ENCODE data around the gene OR2L5.

OR2L5 gene

DNA sequence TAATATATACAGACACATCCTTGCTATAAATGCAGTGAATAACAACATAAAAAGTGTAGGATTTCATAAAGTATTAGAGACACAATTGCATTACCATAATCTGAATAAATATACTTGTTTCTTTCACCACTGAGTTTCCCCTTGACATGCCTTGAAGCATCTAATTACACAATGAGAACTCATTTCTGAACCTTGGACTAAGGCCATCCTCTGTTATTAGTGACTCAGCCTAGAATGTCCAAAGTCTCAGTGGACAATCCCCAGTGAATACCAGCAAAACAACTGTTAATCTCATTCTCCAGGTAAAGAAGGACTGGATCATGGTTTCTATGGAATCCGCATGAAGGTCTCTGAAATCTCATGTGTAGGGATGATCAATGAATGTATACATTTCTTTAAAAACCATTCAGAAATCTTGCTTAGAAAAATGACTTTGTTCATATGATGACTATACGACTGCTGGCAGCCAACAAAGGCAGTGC, at the start of gene OR2L5:
TSS of gene OR2L5 (plus strand) at position 432 of the 482 bp plus-strand sequence. CDS start 8,288 bp downstream, outside the sequence.
- in situ Hi-C loops (cut with MboI; ENCODE audit: low sequenced_read_pairs): no loop called here

- in situ Hi-C loops (cut with MboI; ENCODE audit: low sequenced_read_pairs): no loop called here
Observed at GRCh38 chr1:247964933-247965332, 48.5 kb upstream of the OR2L5 start, which contains the start of gene OR2AK2. TSS of gene OR2AK2 (plus strand) at chr1:247965233. CDS start at chr1:247965377, 144 bp downstream.

- in situ Hi-C loops (cut with MboI; ENCODE audit: low sequenced_read_pairs): no loop called here
Observed at GRCh38 chr1:247966532-247967204, 46.8 kb upstream of the OR2L5 start.

GRCh38 chr1:247992986-247993385, 20.5 kb upstream of the OR2L5 start:
- in situ Hi-C loops (cut with MboI; ENCODE audit: low sequenced_read_pairs): no loop called here

DNA sequence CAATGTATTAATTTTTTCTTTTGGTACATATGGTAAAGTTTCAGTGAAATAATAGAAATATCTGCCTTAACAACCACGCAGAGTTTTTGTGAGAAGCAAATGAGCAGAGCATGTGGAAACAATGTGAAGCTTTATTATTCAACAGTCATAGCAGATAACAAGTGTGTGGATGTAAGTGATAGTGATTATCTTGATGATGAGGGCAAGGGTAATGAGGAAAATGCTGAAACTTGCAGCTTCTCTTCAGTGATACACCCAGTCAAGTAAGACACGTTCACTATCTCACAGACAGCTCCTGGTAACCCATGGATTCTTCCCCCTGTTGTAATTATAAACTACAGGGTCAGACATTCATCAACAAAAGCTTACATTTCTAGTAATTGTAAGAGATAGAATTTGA, 14.6 kb upstream of the OR2L5 start:
- in situ Hi-C loops (cut with MboI; ENCODE audit: low sequenced_read_pairs): no loop called here

GRCh38 chr1:248000169-248000568, 13.3 kb upstream of the OR2L5 start:
- in situ Hi-C loops (cut with MboI; ENCODE audit: low sequenced_read_pairs): no loop called here

DNA sequence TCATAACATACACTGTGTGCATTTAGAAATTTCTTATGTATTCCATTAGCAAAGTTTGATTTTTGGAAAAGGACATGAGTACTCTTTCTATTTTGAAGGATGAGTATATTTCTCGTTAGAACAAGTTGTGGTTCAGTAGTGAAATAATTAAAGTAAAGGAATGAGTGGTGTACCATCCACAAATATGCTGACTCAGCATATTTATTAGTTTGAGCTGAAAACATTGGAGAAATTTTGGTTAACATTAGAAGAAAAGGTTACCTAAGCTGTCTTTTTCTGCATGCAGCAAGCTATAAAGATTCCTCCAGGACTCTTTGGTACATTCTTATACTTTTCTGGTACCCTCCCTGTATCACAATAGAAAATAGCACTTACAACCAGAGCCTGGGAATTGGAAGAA, 5.7 kb upstream of the OR2L5 start:
- in situ Hi-C loops (cut with MboI; ENCODE audit: low sequenced_read_pairs): no loop called here

GRCh38 chr1:248009681-248010080, 3.8 kb upstream of the OR2L5 start:
- in situ Hi-C loops (cut with MboI; ENCODE audit: low sequenced_read_pairs): no loop called here

DNA sequence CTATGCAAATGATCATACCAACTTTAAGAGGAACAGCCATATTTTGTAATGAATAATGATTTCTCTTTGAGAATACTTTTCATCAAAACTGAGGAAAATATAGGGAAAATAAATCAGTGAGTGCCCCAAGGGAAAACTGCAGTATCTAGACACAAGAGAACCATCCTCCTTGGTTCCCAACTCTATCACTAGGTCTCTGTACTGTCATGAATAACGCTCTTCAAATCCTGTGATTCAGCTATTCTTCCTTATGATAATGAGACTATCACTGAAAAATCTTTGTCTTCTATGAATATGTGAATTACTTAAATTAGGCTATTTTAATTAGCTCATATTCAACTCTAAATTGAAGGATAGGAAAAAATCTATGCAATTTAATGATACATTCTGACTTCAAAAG, 2.3 kb downstream of the OR2L5 start:
- in situ Hi-C loops (cut with MboI; ENCODE audit: low sequenced_read_pairs): no loop called here

- in situ Hi-C loops (cut with MboI; ENCODE audit: low sequenced_read_pairs): no loop called here
Observed at GRCh38 chr1:248029770-248030169, 16.3 kb downstream of the OR2L5 start, which contains the start of gene OR2L2. TSS of gene OR2L2 (plus strand) at chr1:248030070. CDS start at chr1:248038268, 8,198 bp downstream.

- in situ Hi-C loops (cut with MboI; ENCODE audit: low sequenced_read_pairs): no loop called here
Observed at GRCh38 chr1:248045209-248045608, 31.7 kb downstream of the OR2L5 start.

GRCh38 chr1:248046536-248046935, 33.1 kb downstream of the OR2L5 start, which contains the start of gene OR2L3:
TSS of gene OR2L3 (plus strand) at chr1:248046836. CDS start at chr1:248060682, 13,846 bp downstream.
- in situ Hi-C loops (cut with MboI; ENCODE audit: low sequenced_read_pairs): no loop called here

DNA sequence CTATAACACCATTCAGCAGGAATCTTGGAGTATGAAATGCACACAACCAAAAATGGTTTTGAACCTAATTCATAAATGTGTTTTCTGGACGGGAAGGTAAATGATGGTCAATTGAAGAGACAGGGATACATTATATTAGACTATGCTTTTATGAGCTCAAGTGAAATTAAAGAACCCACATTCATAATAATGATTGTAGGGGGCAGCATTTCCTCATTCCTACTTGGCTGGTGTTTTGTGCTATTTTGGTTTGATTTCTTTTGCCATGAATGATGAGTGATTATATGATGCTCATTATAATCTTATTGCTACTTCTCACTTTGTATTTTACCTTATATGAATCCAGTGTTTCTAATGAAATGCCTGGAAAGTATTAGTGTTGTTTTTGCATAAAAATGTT, 33.5 kb downstream of the OR2L5 start:
- in situ Hi-C loops (cut with MboI; ENCODE audit: low sequenced_read_pairs): no loop called here

DNA sequence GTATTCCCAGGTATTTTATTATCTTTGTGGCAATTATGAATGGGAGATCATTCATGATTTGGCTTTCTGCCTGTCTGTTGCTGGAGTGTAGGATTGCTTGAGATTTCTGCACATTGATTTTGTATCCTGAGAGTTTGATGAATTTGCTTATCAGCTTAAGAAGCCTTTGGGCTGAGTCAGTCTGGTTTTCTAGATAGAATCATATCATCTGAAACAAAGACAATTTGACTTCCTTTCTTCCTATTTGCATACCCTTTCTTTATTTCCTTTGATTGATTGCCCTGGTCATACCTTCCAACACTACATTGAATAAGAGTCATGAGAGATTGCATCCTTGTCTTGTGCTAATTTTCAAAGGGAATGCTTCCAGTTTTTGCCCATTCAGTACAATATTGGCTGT, 41.2 kb downstream of the OR2L5 start:
- in situ Hi-C loops (cut with MboI; ENCODE audit: low sequenced_read_pairs): no loop called here

GRCh38 chr1:248055261-248055660, 41.8 kb downstream of the OR2L5 start:
- in situ Hi-C loops (cut with MboI; ENCODE audit: low sequenced_read_pairs): no loop called here

DNA sequence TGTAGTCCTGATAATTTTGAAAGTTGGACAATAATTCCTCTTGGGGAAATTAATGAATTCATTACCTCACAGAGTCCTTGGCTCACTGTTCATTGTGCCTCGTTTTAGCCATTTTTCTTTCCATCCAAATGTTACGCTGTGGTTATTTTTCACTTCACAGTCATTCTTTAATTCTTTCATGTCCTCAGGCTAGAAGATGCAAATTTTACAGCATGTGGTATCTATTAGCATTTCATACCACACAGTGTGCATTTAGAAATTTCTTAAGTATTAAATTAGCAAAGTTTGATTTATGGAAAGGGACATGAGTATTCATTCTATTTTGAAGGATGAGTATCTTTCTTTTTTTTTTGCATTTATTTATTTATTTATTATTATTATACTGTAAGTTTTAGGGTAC, 51.6 kb downstream of the OR2L5 start:
- in situ Hi-C loops (cut with MboI; ENCODE audit: low sequenced_read_pairs): no loop called here

DNA sequence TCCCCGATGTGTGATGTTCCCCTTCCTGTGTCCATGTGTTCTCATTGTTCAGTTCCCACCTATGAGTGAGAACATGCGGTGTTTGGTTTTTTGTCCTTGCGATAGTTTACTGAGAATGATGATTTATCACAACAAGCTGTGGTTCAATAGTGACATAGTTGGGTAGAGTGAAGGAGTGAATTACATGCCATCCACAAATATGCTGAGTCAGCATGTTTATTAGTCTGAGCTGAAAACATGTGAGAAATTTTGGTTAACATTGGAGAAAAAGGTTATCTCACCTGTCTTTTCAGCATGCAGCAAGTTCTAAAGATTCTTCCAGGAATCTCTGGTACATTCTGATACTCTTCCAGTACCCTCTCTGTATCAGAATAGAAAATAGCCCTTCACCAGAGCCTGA, 52.1 kb downstream of the OR2L5 start:
- in situ Hi-C loops (cut with MboI; ENCODE audit: low sequenced_read_pairs): no loop called here
